Stimulated activated CD8-positive, alpha-beta memory T cell treated with anti-CD3 and anti-CD28 coated beads, Interleukin-4, amount 100 ng/mL, for 1 hour (primary cell): Measurements from ENCODE around the gene REV3L.
"Not testable (repeated sequence)": the region's sequence is repeated elsewhere in the genome, so short reads cannot be mapped to it uniquely, and the experiment has no call there.

Experiments
- DNase-seq, 2 donors: peaks; one replicate each; pipeline ENCODE4 v3.0.0-alpha.2; 2020; ENCODE audit warnings: low read depth in 2 of 2, low spot score in 1 of 2

The REV3L gene

DNA sequence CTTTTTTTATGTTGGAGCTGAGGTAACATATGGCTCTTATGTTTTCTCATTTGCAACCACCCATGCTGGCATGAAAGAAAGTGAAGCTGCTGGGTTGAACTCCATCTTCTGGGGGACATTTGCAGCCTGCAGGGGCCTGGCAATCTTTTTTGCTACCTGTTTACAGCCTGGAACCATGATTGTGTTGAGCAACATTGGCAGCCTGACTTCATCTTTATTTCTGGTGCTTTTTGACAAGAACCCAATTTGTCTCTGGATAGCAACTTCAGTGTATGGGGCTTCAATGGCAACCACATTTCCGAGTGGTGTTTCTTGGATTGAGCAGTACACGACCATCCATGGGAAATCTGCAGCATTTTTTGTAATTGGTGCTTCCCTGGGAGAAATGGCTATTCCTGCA is 216.7 kb downstream of the REV3L start:
- no peak for DNase-seq

DNA sequence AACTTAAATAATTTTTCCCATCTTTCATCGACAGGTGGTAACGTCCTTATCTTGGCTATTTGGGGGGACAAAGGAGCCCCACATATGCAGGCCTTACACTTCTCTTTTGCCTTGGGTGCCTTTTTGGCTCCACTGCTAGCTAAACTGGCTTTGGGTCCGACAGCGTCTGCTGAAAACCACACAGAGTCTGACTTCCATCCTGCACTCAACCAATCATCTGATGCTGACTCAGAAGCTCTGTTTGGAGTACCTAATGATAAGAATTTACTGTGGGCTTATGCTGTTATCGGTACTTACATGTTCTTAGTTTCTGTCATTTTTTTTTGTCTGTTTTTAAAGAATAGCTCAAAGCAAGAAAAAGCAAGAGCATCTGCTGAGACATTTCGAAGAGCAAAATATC is 217.2 kb downstream of the REV3L start:
- DNase-seq, result no peak

- no peak for DNase-seq
These were observed 219.2 kb downstream of the REV3L start for GRCh38 chr6:111263837-111264236.

DNA sequence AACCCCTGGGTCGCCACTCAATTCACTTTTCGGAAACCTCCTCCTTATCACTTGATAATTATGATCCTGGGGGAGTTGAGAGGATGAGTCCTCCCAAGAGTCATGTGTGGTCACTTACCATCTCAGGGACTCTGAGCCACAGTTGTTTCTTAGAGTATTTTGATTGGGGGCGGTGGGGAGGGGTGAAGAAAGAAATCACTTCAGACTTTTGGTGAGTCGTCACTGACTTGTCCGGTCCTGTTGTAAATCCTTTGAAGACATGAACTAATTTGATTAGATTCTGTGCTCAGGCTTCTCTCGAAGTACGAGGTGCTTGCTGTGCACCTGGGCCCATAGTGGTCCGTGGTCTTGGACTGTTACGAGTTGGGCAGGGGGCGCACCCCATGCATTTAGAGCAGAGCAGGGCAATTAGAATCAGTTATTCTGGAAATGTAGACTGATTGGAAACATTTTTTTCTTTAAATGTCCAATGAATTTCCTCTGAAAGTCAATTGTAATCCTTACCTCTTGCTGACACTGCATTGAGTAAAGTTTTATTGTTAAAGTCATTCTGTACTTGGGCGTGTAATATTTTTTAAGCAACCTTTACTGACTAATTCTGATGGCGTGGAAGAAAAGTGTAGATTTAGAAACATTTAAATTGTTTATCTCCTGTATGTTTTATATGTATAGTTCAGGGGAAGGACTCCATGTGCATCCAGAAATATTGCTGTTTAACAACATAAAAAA is 222.3 kb downstream of the REV3L start:
- no peak for DNase-seq

- peak; percentile 99 for DNase-seq
These were observed 223.8 kb downstream of the REV3L start for GRCh38 chr6:111259089-111259831.

DNA sequence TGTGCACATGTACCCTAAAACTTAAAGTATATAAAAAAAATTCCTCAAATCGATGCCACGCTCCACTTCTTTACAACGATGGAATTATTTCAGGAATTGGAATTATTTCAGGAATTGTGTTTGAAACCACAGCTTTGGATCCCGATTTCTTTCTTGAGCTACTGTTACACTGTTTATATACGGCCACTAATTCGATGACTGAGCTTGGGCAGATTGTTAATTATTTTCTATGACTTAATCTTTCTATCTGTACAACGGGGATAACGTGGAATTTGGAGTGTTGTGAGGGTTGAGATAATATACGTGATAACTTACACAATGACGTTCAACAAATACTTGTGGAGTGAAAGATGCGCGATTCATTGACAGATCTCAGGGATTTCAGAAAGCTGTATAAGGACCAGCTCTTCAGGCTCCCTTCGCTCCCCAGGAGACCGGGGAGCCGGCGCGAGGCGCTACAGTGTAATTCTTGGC is 224.4 kb downstream of the REV3L start:
- DNase-seq, result no peak

DNA sequence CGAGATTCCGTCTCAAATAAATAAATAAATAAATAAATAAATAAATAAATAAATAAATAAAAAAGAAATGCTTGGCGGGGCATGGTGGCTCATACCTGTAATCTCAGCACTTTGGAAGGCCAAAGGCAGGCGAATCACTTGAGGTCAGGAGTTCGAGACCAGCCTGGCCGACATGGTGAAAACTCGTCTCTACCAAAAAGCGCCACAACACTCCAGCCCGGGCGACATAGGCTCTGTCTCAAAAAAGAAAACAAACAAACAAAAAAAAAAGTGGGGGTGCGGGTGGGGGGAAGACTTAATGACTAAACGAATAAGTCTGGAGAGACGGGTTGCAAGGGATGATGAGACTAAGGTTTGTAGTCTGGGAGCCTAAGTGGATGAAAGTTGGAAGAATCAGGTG is 225.0 kb downstream of the REV3L start:
- no peak for DNase-seq

DNA sequence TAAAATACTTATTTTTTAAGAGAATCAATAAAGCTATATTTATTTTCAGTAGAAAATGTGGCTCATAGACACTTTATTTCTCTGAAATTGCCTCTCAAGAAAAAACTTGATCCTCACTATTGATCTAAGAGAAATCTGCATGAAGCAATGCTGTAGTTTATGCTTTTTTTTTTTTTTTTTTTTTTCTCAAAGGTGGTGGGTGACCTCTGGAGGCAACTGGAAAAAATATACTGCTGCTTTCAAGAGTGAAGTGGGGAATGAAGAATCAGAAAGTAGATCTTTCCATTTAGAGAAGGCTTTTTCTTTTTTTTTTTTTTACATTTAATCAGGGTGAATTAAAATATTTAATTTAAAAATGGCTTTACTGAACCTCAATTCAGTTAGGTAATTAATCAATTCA is 226.4 kb downstream of the REV3L start:
- no peak for DNase-seq

DNA sequence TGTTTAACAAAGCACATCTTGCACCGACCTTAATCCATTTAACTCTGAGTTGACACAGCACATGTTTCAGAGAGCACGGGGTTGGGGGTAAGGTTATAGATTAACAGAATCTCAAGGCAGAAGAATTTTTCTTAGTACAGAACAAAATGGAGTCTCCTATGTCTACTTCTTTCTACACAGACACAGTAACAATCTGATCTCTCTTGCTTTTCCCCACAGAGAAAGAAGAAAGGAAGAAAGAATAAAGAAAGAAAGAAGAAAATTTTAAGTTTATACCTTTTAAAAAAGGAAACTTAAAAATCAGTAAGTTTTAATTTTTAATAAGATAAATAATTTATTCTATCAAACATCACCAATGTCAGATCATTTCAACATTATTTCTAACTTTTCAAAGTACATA is 227.2 kb downstream of the REV3L start:
- DNase-seq, result not testable (repeated sequence)

GRCh38 chr6:111254779-111255166 is 228.2 kb downstream of the REV3L start:
- DNase-seq, result no peak

DNA sequence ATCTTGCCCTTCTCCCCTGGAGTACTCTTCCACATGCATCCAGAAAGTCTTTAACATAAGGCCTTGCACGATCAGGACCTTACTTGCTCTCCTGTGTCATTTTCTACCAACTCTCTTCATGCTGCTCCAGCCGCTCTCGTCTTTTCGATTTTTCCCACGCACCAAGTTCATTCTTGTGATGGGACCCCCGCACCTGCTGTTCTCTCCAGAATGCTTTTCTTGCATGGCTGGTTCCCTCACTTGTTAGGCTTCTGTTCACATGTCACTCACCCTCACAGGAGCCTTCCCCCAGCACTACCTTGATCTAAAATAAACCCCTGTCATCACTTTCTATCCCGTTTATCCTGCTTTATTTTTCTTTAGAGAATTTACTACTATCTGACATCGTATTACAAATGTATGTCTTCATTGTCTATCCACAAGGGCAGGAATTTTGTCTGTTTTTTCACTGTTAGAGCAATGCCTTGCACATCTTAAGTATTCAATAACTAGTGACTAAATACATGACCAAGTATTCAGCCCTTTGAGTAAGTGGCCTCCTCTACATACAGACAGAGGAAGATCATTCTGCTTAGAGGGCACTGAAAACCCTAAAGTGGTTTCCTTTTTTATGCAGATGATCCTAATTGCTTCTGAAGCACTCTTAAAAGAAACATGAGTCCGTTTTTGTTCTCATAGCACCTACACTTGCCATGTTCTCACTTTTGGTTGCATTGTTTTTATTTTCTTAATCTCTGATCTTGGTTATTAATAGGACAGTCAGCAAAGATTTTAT is 228.8 kb downstream of the REV3L start:
- no peak for DNase-seq

DNA sequence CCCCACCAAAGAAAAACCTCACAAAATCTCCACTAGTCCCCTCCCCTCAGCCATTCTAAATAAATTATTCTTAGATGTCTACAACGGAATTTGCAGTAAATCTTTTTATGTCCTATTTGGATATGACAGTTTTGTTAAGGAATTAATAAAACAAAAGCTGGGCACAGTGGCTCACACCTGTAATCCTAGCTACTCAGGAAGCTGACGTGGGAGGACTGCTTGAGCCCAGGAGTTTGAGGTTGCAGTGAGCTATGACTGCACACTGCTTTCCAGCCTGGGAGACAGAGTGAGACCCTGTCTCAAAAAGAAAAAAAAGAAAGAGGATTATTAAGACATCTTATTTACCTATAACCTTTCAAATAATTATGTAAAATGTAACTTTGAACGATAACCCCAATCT is 230.3 kb downstream of the REV3L start:
- DNase-seq, result no peak

- DNase-seq, result no peak
These were observed 232.1 kb downstream of the REV3L start for GRCh38 chr6:111250791-111251354.
